ENCODE data around the gene RADIL.

DNA sequence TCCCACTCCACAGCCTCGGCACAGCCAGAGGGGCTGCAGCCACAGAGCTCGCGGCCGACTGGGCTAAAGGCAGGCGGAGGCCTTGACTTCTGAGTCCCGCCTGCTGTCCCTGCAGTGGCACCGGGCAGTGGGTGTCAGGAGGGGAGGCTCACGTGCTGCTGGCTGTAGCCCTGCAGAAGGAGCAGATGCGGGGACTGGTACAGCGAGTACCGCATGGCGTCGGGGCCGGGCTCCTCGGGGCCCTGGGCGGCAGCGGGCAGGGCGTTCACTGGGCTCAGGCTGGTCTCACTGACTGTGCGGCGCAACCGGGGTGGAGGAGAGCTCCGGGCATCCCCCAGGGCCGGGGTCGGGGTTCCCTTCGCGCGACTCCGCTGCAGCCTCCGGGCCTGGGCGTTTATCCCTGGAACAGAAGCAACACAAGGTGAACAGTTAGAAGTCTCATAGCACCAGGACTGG is 47.3 kb downstream of the RADIL start:
- TF ChIP-seq, protein P1, sequence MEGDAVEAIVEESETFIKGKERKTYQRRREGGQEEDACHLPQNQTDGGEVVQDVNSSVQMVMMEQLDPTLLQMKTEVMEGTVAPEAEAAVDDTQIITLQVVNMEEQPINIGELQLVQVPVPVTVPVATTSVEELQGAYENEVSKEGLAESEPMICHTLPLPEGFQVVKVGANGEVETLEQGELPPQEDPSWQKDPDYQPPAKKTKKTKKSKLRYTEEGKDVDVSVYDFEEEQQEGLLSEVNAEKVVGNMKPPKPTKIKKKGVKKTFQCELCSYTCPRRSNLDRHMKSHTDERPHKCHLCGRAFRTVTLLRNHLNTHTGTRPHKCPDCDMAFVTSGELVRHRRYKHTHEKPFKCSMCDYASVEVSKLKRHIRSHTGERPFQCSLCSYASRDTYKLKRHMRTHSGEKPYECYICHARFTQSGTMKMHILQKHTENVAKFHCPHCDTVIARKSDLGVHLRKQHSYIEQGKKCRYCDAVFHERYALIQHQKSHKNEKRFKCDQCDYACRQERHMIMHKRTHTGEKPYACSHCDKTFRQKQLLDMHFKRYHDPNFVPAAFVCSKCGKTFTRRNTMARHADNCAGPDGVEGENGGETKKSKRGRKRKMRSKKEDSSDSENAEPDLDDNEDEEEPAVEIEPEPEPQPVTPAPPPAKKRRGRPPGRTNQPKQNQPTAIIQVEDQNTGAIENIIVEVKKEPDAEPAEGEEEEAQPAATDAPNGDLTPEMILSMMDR (IDR thresholded peaks at IDR 0.05), result no peak
- no peak for TF ChIP-seq POLR2A (IDR thresholded peaks at IDR 0.05)

All from heart left ventricle (tissue), 13 donors.